Stimulated activated CD4-positive, alpha-beta T cell treated with anti-CD3 and anti-CD28 coated beads, Interleukin-15, amount 100 ng/mL, for 1 hour (primary cell): ENCODE data around the gene EFNA5.
"Not testable (repeated sequence)": the region's sequence is repeated elsewhere in the genome, so short reads cannot be mapped to it uniquely, and the experiment has no call there.

ENCODE experiments used
- DNase-seq, 2 donors: peaks; one replicate each; pipeline ENCODE4 v3.0.0-alpha.2; 2020; ENCODE audit warnings: low read depth in 1 of 2, low spot score in 1 of 2

Gene EFNA5

DNA sequence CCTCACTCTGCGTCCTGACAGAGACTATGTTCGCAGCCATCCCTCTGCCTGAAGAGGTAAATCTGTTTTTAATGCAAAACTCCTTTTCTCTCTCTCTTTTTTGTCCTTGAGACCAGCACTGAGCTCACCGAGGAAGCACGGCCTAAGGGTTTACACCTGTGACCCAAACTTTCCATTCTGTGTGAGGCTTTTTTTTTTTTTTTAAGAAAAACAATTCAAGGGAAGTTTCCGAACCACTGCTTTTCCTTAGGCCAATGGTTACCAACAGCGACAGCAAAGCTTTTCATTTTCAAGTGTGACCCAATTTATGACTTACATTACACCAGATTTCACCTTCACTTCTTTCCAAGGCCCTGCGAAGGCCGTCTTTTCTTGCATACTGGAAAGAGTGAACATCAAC is 205.9 kb downstream of the EFNA5 start:
- no peak for DNase-seq

DNA sequence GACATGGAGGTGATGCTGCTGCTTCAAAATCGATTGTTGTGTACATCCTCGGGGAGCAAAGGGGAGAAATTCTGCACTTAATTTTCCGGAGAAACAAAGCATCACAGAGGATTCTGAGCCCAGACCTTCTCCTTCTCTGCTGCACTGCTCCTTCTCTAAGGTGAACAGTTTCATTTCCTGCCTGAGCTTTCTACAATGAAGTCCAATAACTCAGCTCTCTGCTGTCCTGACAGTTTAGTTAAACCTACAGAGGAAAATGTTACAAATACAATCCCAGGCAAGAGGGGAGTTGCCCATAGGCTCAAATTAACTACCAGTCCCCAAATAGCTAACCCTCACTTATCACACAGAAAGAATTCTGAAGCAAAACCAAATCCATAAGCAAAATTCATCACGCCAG is 206.3 kb downstream of the EFNA5 start:
- DNase-seq, result no peak

DNA sequence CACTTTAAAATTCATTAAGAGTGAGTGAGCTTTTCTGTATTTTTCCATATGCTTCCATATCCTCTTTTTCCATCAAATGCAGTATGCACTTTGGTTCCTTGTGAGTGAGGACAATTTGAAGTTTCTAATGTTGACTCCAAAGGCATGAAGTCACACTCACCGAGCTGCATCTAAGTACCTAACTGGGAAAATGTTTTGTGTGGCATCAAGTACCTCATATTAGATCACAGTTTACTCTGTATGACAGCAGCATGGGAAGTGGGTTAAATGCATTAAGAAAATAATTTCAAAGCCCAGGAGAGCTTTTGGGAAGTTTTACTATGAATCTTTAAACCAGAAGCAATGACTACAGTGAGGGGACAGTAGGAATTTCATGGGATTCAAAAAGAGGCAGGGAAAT is 207.0 kb downstream of the EFNA5 start:
- no peak for DNase-seq

DNA sequence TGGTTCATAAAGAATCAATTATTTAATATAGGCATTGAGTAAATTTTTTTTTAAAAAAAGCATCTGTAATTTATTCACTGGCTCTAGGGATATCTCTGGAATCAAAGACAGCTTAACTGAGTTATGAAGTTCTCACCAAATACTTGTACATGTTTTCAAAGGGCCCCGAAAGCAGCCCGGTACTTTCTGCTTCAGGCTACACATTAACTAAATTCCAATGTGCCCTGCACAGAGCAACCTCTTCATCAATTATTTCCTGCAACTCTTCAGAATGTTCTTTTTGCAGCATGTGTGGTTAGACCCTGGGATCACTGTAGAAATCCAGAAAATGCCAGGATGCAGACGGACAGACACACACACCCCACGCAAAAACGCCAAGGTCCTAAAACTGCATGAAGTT is 209.0 kb downstream of the EFNA5 start:
- DNase-seq, result no peak

DNA sequence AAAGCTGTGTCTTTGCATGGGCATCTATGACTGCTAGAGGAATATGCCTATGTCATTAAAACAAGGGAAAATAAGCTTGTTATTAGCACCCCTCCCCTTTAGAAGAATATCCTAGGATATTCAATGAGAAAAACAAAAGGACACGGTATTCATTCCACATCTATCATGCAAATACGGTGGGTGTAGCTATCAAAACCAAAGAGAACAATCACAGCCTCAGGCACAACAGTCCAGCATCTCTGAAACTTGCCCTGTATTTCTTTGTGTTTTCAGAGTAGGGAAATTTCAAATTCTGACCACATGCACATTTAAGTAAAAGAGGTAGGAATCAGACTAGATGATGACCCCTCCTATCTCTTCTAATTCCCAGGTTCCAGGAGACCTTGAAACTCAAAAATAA is 209.9 kb downstream of the EFNA5 start:
- no peak for DNase-seq

DNA sequence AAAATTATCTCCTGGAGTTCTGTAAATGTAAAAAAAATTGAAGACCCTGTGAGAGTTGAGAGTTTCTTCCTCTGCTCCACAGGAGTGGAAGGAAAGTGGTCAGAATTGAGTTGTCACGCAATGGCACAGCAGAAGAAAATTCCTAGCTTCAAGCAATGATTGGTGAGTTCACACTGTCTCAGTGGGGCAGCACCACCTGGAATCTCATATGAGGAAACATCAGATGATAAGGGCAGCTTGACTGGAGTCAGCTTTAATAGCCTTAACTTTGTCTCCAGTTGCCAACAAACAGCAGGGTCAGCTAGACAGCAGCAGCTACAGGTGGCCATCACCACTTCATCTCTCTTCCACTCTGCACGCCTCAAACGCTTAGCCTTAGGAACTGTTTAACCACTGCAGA is 211.1 kb downstream of the EFNA5 start:
- DNase-seq, result no peak

DNA sequence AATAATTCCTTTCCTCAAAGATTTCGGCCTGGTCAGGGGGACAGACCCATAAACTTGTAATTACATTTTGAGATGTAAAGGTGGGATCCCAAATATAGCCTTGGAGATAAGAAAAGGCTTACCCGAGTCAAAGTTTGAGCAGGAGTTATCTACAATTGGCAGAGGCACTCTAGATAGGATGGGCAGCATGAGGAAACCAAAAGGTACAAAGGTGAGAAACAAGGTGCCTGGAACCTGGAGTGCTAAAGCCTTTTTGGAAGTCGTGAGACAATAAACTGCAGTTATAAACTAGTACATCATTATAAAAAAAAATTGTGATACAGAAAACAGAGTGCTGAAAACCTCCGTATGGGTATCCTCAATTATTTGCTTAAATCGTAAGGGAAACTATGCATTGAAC is 212.4 kb downstream of the EFNA5 start:
- DNase-seq, result no peak

DNA sequence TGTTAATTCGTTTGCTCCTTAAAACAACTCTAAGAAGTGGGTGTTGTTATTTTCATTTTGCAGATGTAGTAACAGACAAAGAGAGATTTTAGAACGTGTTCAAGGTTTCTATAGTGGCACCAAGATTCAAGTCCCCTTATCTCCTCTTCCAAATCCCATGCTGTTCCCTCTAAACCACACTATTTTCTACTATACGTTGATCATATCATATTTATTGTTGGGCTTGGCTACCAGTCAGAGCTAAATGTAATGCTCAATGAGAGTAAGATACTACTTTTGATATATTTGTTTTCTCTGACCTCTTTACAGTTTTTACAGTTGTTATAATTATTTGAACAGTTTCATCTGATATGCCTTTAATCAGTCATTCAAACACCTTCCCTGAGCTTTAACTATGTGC is 212.9 kb downstream of the EFNA5 start:
- no peak for DNase-seq

DNA sequence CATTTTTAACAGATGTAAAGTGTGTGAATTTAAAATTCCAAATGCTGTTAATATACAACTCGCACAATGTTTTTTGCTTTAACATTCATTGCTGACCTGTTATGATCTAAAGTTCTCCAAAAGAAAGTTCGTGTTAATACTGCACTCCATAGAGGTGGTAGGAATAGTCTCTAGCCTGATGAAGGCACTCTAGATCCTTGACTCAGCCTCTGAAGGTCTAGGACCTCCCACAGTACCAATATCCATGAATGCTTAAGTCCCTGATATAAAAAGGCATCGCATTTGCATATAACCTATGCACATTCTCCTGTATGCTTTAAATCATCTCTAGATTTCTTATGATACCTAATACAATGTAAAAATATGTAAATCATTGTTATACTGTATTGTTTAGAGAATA is 213.6 kb downstream of the EFNA5 start:
- DNase-seq, result no peak

DNA sequence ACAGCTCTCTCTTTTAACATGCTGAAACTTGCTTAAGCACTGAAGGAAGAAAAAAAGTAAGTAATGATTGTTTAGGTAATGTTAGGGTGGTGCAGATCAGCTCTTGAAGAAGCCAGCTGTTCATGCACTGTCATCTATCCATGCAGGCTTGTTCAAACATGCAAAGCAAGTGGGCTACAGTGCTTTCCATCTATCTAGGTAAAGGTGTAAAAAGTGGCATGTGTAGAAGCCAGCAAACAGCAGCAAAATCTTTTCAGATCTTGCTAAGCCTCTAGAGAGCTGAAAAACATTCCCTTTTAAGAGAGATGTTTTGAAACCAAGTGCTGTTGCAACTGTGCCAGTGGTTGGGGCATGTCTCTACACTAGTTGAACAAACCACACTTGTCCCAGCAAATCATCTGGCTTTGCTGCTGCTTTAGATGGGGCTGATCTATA is 214.4 kb downstream of the EFNA5 start:
- no peak for DNase-seq

DNA sequence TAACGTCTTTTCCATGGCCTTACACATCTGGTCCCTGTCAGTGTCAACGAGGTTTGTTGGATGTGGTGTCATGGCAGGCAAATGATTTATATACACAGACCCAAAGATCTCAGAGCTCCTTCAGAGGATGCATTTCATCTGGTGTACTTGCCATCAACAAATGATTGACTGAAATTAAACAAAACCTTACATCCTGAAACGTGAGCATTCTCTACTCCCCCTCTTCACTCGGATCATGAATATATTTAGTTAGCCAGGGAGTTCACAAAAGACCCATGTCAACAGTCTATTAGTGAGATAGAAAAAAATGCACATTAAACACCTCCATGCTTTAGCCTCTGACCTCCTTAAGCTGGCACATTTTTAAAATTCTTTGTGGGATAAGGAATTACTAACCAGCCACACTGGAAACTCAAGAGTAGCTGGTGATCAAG is 215.6 kb downstream of the EFNA5 start:
- no peak for DNase-seq

DNA sequence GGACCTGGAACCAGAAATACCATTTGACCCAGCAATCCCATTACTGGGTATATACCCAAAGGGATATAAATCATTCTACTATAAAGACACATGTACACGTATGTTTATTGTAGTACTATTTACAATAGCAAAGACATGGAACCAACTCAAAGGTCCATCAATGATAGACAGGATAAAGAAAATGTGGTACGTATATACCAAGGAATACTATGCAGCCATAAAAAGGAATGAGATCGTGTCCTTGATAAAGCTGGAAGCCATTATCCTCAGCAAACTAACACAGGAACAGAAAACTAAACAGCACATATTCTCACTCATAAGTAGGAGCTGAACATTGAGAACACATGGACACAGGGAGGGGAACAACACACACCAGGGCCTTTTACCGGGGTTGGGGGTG is 218.9 kb downstream of the EFNA5 start:
- DNase-seq, result not testable (repeated sequence)

DNA sequence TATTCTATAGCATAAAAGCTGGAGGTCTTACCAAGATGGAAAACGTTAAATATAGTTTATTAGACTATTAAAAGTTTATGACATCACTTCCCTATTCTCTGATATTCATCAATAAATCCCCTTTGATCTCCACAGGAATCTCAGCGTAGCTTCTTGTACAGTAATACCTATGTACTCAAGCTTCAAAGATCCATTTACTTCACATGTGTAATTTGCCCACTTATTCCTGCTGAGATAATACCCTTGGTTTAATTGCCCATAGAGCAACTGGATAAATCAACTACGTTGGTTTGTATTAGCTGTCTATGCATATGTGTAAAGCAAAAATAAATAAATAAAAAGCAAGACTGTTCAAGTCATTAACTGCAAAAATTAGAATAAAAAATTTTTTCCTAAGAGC is 219.7 kb downstream of the EFNA5 start:
- DNase-seq, result no peak

DNA sequence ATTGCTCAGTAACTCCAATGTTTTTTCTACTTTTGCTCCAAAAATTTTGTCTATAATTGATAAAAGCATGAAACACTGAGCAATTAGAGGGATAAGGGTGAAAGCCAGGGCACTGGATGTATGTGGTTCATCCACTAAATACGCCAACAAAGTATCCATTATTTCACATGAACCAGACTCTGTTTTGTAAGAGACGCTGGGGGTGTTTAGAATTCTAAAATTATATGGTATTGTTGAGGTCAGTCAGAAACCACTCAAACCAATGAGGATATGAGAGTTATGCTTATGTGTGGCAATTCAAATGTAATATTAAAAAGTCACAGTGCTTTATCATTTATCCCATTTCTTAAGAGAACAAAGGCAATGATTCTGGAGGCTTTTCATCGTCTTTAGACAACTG is 220.2 kb downstream of the EFNA5 start:
- DNase-seq, result no peak

DNA sequence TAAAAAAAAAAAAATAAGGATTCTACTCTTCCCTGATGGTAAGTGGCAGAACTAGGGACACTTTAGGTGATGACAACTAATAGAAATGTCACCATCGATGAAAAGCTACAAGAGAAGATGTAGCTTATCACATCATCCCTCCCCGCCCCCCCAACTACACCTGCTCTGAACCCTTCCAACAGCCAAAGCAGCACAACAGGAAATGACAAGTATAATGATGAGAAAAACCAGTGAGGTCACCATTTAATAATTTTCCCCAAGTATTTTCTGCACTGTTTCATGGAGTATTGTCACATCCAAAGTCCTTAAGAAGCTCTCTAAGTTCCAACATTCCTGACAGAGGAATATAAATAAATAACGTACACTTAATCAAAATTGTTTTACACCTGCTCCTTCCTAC is 221.4 kb downstream of the EFNA5 start:
- no peak for DNase-seq

DNA sequence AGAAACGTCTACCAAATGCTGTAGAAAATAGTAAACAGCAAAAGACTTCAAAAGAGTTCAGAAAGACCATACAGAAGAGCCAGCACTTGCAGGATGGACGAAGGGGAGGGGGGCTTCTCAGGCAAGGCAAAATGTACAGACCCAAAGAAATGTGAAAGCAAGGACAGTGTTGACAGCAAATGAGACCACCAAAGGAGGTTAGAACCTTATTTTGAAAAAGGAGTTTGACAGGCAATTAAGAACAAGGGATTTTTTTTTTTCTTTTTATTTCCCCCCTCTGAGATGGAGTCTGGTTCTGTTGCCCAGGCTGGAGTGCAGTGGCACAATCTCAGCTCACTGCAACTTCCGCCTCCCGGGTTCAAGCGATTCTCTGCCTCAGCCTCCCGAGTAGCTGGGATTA is 223.2 kb downstream of the EFNA5 start:
- DNase-seq, result no peak

DNA sequence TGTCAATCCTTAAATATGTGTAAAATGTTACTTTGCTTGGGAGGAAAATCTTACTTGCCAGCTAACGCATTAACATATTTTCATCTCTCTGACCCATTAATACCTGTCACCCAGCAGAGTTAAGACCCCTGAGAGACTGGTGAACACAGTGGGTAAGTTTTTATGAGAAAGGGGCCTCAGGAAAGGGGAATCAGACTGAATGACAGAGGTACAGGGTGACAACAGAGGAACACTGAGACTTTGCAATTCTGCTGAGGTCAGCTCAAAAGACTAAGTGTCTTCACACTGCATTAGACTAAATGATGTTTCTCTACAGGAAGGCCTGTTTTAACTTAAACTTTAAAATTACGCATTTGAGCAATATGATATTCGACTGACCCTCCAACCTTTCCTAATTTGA is 223.8 kb downstream of the EFNA5 start:
- no peak for DNase-seq

DNA sequence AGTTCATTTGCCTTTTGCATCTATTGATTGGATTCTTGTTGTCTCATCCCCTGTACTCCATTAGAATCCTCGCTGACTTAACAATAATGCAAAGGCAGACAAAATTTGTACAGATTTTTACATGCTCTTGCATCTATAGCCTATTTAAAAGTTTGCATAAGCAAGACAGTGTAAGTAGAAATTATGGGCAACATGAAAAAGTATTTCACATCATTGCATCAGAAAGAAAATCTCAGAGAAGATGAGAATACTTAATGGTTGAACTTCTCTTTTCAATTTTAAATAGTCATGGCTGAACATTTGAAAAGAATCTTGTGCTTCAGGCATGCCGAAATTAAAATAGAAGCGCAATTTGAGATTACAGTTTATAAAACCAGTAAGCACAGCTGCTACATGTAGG is 226.4 kb downstream of the EFNA5 start:
- DNase-seq, result no peak

DNA sequence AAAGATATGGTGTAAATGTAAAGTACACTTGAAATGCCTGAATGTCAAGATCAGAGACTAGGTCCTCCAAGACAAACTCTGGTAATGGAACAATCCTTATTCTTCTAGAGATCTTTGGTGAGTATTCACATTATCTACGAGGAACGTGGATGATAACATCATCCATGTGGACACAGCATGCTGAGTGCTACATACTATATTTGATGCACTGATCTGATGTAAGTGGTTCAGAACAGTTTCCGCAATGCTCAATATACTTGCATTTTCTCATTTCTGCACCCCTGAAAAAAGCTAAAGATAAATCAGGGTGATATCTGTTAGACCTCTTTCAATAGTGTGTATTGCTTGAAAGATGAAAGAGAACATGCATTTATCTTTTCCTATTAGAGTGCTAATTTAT is 226.8 kb downstream of the EFNA5 start:
- no peak for DNase-seq

DNA sequence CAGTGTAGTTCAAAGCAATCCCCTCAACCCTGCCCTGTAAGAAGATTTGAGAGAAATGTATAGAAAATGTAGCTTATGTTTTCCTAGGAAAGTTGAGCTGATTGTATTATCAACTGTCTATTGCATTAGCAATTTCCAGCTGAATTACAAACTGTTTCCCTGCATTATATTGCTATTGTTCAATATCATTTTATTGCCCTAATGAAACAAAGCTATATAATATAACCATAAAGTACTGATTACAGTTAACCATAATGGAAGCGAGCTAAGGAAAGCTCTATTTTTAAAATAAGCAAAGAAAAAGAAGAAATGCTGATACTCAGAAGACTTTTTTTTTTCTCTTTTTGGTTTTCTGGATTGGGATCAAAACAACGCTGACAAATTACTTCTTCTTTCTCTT is 228.3 kb downstream of the EFNA5 start:
- DNase-seq, result no peak

DNA sequence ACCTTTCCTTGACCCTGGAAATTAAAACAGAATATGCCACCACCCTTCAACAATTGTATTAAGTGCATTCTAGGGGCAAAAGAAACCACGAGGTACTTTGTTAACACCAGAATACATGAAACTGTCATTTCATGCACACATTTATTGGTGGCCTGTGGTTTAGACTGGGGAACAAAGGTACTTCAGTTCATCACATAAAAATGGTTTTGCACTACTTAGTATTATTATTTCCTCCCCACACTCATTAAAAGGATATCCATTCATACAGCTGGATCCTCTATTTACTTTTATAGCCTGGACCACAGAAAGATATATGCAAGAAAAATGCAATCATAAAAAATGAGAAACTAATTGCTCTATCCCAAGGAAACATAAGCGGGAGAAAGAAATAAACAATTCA is 230.9 kb downstream of the EFNA5 start:
- no peak for DNase-seq

DNA sequence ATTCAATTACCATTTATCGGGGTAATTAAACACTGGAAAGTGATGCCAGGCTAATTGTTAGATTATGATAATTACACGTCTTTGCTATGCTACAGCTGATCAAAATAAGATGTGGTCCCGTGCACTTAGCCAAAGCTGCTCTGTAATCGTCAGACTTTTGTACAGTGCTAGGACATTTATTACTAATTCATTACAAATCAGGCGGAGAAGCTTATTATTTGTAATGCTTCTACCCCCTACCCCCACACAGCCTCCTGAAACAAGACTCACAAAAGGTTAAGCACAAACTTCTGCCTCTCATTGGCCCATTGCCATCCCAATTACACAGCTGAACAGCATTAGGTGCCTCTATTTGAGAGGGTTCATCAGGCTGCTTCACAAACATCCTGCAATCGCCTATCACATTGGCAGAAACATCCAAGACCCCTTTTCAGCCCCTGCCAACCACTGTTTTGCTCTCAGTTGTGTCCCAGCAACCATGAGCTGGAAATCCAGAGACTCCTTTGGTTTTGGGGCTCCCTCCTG is 232.7 kb downstream of the EFNA5 start:
- no peak for DNase-seq

DNA sequence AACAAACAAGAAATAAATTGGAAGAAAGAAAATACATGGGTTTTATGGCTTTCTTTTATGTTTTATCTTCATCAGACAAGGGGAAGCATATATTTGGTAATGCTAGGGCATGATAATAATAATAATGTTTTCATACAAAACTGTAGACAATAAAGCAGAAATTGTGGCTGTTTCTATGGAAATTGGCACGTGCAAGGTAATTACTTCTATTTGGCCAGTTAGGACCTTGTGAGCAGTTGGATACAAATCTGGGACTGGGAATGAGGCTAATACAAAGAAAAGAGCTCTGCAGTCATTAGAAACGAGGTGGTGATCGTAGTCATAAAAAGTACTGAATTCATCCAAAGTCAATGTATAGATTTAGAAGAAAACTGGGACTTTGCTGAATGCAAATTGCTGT is 233.6 kb downstream of the EFNA5 start:
- DNase-seq, result no peak

DNA sequence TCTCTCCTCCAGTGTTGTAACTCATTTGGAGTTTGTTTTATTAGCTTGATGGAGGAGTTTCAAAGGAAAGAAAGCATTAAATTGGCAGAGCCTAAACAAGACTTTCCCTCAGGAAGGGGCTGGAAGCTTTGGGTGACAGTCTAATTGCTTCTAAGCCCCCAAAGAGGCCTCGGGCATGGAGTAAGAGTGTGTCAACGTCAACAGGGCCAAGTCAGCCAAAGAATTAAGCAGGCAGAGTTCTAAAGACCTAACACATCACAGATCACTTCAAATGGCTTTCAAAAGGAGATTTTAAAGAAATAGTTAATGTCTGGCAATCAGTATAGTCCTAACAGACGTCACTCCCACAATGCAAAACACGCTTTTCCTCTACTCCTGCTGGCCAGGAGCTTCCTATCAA is 234.5 kb downstream of the EFNA5 start:
- DNase-seq, result no peak
